GM12864 (cell line): ENCODE results near the gene OR5AC2.

Experiments
- DNase-seq: peaks from one replicate; pipeline ENCODE4 v3.0.0-alpha.2; 2011; ENCODE audit warnings: low read depth
- H3K4me3 ChIP-seq: 2 replicates; pipeline ENCODE4 v1.5.1; 2011; ENCODE audit warnings: mild to moderate bottlenecking, low read depth, low read length, control low read depth
- TF ChIP-seq, protein P1 (sequence below): IDR thresholded peaks from 2 replicates; pipeline ENCODE4 v1.5.1; 2011; ENCODE audit warnings: low read depth, mild to moderate bottlenecking, moderate library complexity, low read length, control low read depth, inconsistent platforms; ENCODE audit errors: missing control alignments

OR5AC2 gene

DNA sequence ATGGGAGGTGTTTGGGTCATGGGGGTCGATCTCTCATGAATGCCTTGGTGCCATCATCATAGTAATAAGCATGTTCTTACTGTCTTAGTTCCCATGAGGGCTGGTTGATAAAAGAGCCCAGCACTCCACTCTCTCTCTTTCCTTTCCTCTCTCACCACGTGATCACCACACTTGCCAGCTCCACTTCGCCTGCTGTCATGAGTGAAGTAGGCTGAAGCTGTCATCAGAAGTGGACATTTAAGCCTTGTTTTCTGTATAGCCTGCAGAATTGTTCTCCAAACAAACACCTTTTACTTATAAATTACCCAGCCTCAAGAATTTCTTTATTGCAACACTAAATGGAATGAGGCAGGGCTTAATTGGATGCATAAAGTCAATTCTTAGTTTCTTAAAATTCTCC, 49.7 kb downstream of the OR5AC2 start:
- H3K4me3 ChIP-seq, result no peak overlapping the region
- DNase-seq, result no peak
- TF ChIP-seq, protein P1, sequence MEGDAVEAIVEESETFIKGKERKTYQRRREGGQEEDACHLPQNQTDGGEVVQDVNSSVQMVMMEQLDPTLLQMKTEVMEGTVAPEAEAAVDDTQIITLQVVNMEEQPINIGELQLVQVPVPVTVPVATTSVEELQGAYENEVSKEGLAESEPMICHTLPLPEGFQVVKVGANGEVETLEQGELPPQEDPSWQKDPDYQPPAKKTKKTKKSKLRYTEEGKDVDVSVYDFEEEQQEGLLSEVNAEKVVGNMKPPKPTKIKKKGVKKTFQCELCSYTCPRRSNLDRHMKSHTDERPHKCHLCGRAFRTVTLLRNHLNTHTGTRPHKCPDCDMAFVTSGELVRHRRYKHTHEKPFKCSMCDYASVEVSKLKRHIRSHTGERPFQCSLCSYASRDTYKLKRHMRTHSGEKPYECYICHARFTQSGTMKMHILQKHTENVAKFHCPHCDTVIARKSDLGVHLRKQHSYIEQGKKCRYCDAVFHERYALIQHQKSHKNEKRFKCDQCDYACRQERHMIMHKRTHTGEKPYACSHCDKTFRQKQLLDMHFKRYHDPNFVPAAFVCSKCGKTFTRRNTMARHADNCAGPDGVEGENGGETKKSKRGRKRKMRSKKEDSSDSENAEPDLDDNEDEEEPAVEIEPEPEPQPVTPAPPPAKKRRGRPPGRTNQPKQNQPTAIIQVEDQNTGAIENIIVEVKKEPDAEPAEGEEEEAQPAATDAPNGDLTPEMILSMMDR, result no peak
